Activated naive CD8-positive, alpha-beta T cell (primary cell): ENCODE results near the gene ARL2BP.
"Not testable (repeated sequence)": the region's sequence is repeated elsewhere in the genome, so short reads cannot be mapped to it uniquely, and the experiment has no call there.

Experiments used
- H3K27ac Mint-ChIP-seq: one replicate; pipeline ENCODE4 v1.8.0; 2021; ENCODE audit warnings: mixed read lengths
- H3K27me3 Mint-ChIP-seq: one replicate; pipeline ENCODE4 v1.8.0; 2021; ENCODE audit warnings: mixed read lengths
- H3K36me3 Mint-ChIP-seq: one replicate; pipeline ENCODE4 v1.8.0; 2021; ENCODE audit warnings: mixed read lengths
- H3K4me1 Mint-ChIP-seq: one replicate; pipeline ENCODE4 v1.8.0; 2021; ENCODE audit warnings: low read depth, mixed read lengths
- H3K4me3 Mint-ChIP-seq: one replicate; pipeline ENCODE4 v1.8.0; 2021; ENCODE audit warnings: mild to moderate bottlenecking, mixed read lengths
- H3K9me3 Mint-ChIP-seq: one replicate; pipeline ENCODE4 v1.8.0; 2021; ENCODE audit warnings: low read depth, mixed read lengths

Gene ARL2BP

GRCh38 chr16:57244767-57245471, at the start of gene ARL2BP:
ARL2BP (plus strand) TSS chr16:57245259; CDS start chr16:57245368, 109 bp downstream.
- no peaks in the 10 kb centered on the region for H3K27me3 Mint-ChIP-seq
- H3K4me3 Mint-ChIP-seq: peak within 1 kb of the TSS; percentile 94
- peak within 1 kb of the TSS; percentile 90 for H3K27ac Mint-ChIP-seq
- no peaks in the 10 kb centered on the region for H3K9me3 Mint-ChIP-seq
- H3K4me1 Mint-ChIP-seq: peaks cover 21% of the 10 kb centered on the region
- peaks cover 2% of the 10 kb centered on the region for H3K36me3 Mint-ChIP-seq

DNA sequence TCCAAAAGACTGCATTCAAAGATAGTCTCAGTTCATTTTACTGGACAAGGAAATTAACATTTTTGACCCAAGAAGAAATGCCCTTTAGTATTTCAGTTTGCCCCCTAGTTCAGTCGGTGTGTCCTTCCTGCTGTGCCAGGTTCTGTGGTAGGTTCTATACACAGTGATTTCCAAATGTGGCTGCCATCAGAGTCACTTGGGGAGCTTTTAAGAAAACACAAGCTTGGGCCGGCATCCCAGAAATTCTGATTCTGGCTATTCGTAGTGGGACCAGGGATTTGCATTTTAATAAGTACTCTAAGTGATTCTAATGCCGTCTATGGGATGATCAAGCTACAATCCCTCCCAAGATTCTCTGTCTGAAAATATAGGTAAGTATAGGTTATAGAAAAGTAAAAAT, 48.8 kb upstream of the ARL2BP start:
- H3K4me3 Mint-ChIP-seq: no peak overlapping the region
- H3K27ac Mint-ChIP-seq: no peak overlapping the region
- H3K36me3 Mint-ChIP-seq: peaks cover 3% of the 10 kb centered on the region
- no peaks in the 10 kb centered on the region for H3K27me3 Mint-ChIP-seq
- no peaks in the 10 kb centered on the region for H3K9me3 Mint-ChIP-seq
- H3K4me1 Mint-ChIP-seq: peaks cover 40% of the 10 kb centered on the region

DNA sequence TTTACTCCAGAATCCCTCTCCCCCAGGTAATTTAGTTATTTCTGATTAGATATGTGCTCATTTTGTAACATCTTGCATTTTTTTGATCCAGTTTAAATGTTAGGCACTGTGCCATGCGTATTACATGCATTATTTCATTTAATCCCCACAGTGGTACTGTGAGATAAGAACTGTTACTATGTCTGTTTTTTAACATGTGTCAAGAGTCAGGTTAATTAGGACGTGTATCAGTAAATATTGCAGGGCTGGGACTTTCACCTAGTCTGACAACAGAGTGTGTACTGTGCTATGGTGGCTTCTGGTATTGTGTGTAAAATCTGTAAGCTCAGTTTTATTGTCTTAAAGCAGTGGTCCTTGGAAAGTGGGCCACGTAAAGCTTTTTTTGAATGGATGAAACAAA, 48.3 kb upstream of the ARL2BP start:
- Mint-ChIP-seq H3K27ac (no peak overlapping the region), H3K36me3 (peaks cover 3% of the 10 kb centered on the region), H3K4me3 (no peak overlapping the region), H3K27me3 (no peaks in the 10 kb centered on the region), H3K4me1 (peaks cover 38% of the 10 kb centered on the region), H3K9me3 (no peaks in the 10 kb centered on the region)

DNA sequence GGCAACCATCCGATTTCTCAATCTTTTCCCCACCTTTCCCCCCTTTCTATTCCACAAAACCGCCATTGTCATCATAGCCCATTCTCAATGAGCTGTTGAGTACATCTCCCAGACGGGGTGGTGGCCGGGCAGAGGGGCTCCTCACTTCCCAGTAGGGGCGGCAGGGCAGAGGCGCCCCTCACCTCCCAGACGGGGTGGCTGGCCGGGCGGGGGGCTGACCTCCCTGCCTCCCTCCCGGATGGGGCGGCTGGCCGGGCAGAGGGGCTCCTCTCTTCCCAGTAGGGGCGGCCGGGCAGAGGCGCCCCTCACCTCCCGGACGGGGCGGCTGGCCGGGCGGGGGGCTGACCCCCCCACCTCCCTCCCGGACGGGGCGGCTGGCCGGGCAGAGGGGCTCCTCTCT, 44.7 kb upstream of the ARL2BP start:
- not testable (repeated sequence) for H3K27ac Mint-ChIP-seq, H3K36me3 Mint-ChIP-seq, H3K27me3 Mint-ChIP-seq, H3K9me3 Mint-ChIP-seq, H3K4me3 Mint-ChIP-seq
- H3K4me1 Mint-ChIP-seq: peaks cover 21% of the 10 kb centered on the region

DNA sequence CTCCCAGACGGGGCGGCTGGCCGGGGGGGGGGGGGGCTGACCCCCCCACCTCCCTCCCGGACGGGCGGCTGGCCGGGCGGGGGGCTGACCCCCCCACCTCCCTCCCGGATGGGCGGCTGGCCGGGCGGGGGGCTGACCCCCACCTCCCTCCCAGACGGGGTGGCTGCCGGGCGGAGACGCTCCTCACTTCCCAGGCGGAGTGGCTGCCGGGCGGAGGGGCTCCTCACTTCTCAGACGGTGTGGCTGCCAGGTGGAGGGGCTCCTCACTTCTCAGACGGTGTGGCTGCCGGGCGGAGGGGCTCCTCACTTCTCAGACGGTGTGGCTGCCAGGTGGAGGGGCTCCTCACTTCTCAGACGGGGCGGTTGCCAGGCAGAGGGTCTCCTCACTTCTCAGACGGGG, 44.1 kb upstream of the ARL2BP start:
- H3K27ac Mint-ChIP-seq, H3K9me3 Mint-ChIP-seq, H3K27me3 Mint-ChIP-seq, H3K4me3 Mint-ChIP-seq, H3K36me3 Mint-ChIP-seq: not testable (repeated sequence)
- H3K4me1 Mint-ChIP-seq: peaks cover 21% of the 10 kb centered on the region

- peaks cover 10% of the 10 kb centered on the region for H3K4me1 Mint-ChIP-seq
- H3K27me3 Mint-ChIP-seq: no peaks in the 10 kb centered on the region
- H3K9me3 Mint-ChIP-seq: no peaks in the 10 kb centered on the region
- H3K4me3 Mint-ChIP-seq: no peak overlapping the region
- H3K36me3 Mint-ChIP-seq: peaks cover 5% of the 10 kb centered on the region
- H3K27ac Mint-ChIP-seq: no peak overlapping the region
Measured at GRCh38 chr16:57202095-57202886, 42.8 kb upstream of the ARL2BP start.

GRCh38 chr16:57203451-57203850, 41.6 kb upstream of the ARL2BP start:
- peak overlapping the region; percentile 2 for H3K27ac Mint-ChIP-seq

GRCh38 chr16:57204675-57205074, 40.4 kb upstream of the ARL2BP start:
- H3K4me1 Mint-ChIP-seq: peaks cover 6% of the 10 kb centered on the region
- H3K27me3 Mint-ChIP-seq: no peaks in the 10 kb centered on the region
- no peak overlapping the region for H3K4me3 Mint-ChIP-seq

More at GRCh38 chr16:57203451-57203850, 41.6 kb upstream of the ARL2BP start:
- no peaks in the 10 kb centered on the region for H3K27me3 Mint-ChIP-seq
- H3K36me3 Mint-ChIP-seq: peaks cover 10% of the 10 kb centered on the region
- H3K4me1 Mint-ChIP-seq: peaks cover 10% of the 10 kb centered on the region
- H3K4me3 Mint-ChIP-seq: no peak overlapping the region
- no peaks in the 10 kb centered on the region for H3K9me3 Mint-ChIP-seq

DNA sequence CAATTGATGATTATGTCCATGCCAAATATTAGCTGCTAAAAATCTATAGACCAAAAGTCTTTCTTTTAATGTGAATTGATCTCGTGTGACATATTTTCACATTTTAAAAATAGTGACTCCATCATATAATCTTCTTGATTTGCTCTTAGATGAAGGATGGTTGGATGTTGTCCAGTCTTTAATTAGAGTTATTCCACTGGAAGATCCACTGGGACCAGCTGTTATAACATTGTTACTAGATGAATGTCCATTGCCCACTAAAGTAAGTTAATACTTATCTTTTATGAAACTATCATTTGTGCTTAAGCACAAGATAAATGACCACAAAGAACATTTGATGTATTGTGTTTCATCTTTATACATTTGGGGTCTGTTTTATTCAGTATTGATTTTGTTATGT, 36.1 kb upstream of the ARL2BP start:
- H3K9me3 Mint-ChIP-seq: no peaks in the 10 kb centered on the region
- H3K36me3 Mint-ChIP-seq: peaks cover 24% of the 10 kb centered on the region
- no peaks in the 10 kb centered on the region for H3K27me3 Mint-ChIP-seq
- H3K4me3 Mint-ChIP-seq: no peak overlapping the region
- H3K4me1 Mint-ChIP-seq: no peaks in the 10 kb centered on the region
- H3K27ac Mint-ChIP-seq: no peak overlapping the region

More at GRCh38 chr16:57204675-57205074, 40.4 kb upstream of the ARL2BP start:
- Mint-ChIP-seq H3K9me3 (no peaks in the 10 kb centered on the region), H3K27ac (peak overlapping the region; percentile 28), H3K36me3 (peaks cover 15% of the 10 kb centered on the region)

DNA sequence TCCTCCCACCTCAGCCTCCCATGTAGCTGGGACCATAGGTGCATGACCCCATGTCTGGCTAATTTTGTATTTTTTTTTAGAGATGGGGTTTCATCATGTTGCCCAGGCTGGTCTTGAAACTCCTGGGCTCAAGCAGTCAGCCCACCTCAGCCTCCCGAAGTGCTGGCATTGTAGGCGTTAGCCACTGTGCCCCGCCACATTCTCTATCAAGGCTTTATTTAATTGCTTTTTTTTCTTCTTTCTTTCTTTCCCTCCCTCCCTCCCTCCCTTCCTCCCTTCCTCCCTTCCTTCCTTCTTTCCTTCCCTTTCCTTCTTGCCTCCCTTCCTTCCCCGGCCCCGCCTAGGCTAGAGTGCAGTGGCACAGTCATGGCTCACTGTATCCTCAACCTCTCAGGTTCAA, 35.3 kb upstream of the ARL2BP start:
- Mint-ChIP-seq H3K27me3 (no peaks in the 10 kb centered on the region), H3K9me3 (no peaks in the 10 kb centered on the region), H3K27ac (no peak overlapping the region), H3K4me3 (no peak overlapping the region), H3K4me1 (no peaks in the 10 kb centered on the region), H3K36me3 (peaks cover 31% of the 10 kb centered on the region)

GRCh38 chr16:57213462-57213861, 31.6 kb upstream of the ARL2BP start:
- Mint-ChIP-seq H3K27me3 (no peaks in the 10 kb centered on the region), H3K36me3 (peaks cover 54% of the 10 kb centered on the region), H3K27ac (no peak overlapping the region), H3K9me3 (peaks cover 19% of the 10 kb centered on the region), H3K4me3 (no peak overlapping the region), H3K4me1 (no peaks in the 10 kb centered on the region)

- H3K4me1 Mint-ChIP-seq: no peaks in the 10 kb centered on the region
- H3K9me3 Mint-ChIP-seq: peaks cover 19% of the 10 kb centered on the region
- H3K4me3 Mint-ChIP-seq: no peak overlapping the region
- no peak overlapping the region for H3K27ac Mint-ChIP-seq
- H3K36me3 Mint-ChIP-seq: peaks cover 71% of the 10 kb centered on the region
- no peaks in the 10 kb centered on the region for H3K27me3 Mint-ChIP-seq
Measured at GRCh38 chr16:57216968-57217367, 28.1 kb upstream of the ARL2BP start.

GRCh38 chr16:57223057-57223456, 22.0 kb upstream of the ARL2BP start:
- Mint-ChIP-seq H3K27ac (no peak overlapping the region), H3K27me3 (no peaks in the 10 kb centered on the region), H3K4me1 (no peaks in the 10 kb centered on the region), H3K4me3 (no peak overlapping the region), H3K9me3 (peaks cover under 1% of the 10 kb centered on the region), H3K36me3 (peaks cover 33% of the 10 kb centered on the region)

GRCh38 chr16:57224651-57225335, 20.3 kb upstream of the ARL2BP start:
- H3K27ac Mint-ChIP-seq: no peak overlapping the region
- H3K4me1 Mint-ChIP-seq: no peaks in the 10 kb centered on the region
- H3K27me3 Mint-ChIP-seq: no peaks in the 10 kb centered on the region
- no peaks in the 10 kb centered on the region for H3K9me3 Mint-ChIP-seq
- H3K4me3 Mint-ChIP-seq: no peak overlapping the region
- H3K36me3 Mint-ChIP-seq: peaks cover 20% of the 10 kb centered on the region

DNA sequence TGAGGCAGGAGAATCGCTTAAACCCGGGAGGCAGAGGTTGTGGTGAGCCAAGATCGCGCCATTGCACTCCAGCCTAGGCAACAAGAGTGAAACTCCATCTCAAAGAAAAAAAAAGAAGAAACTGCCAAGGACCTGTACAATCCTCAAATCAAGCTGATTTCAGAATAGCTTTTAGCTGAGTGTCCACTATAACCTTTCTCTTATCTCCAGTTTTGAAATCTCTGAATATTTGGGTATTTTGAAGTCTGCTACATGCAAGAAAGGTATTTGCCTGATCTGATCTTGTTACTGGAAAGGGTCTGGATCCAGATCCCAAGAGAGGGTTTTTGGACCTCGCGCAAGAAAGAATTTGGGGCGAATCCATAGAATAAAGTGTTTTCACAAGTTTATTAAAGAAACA, 19.1 kb upstream of the ARL2BP start:
- Mint-ChIP-seq H3K4me1 (no peaks in the 10 kb centered on the region), H3K9me3 (no peaks in the 10 kb centered on the region), H3K4me3 (no peak overlapping the region), H3K27me3 (no peaks in the 10 kb centered on the region), H3K27ac (no peak overlapping the region), H3K36me3 (peaks cover 11% of the 10 kb centered on the region)
